Activated naive CD8-positive, alpha-beta T cell treated with anti-CD3 and anti-CD28 coated beads, Interleukin-2, amount 10 ng/mL, durations not matched to agents 7 days and 5 days (primary cell): ENCODE results near the gene MLLT11. TPM values are rescaled to one million over a fixed set of nuclear protein-coding genes. Genes with fewer than 3 reads are reported as not detected.

Experiments
- ATAC-seq: fragments of 150-1000 bp; cut with Tn5 transposase; one replicate; pipeline ENCODE4 v1.10.0; 2021; ENCODE audit warnings: low read depth, moderate library complexity
- POLR2A ChIA-PET: fragments of 350-600 bp; sonication (Branson Sonifier 250); formaldehyde crosslinking; loops from one replicate; lab custom pipeline; 2021; ENCODE audit warnings: antibody characterized with exemption; lab: Charles Lee
- DNase-seq: peaks from one replicate; pipeline ENCODE4 v3.0.0; 2021
- H3K27ac Mint-ChIP-seq: one replicate; pipeline ENCODE4 v1.8.0; 2022; ENCODE audit warnings: mild to moderate bottlenecking, mixed read lengths
- H3K27me3 Mint-ChIP-seq: one replicate; pipeline ENCODE4 v1.8.0; 2022; ENCODE audit warnings: mild to moderate bottlenecking, moderate library complexity, mixed read lengths
- H3K36me3 Mint-ChIP-seq: one replicate; pipeline ENCODE4 v1.8.0; 2021; ENCODE audit warnings: mild to moderate bottlenecking, mixed read lengths
- H3K4me1 Mint-ChIP-seq: one replicate; pipeline ENCODE4 v1.8.0; 2021; ENCODE audit warnings: mixed read lengths
- H3K4me3 Mint-ChIP-seq: one replicate; pipeline ENCODE4 v1.8.0; 2022; ENCODE audit warnings: mild to moderate bottlenecking, moderate library complexity, mixed read lengths
- H3K9me3 Mint-ChIP-seq: one replicate; pipeline ENCODE4 v1.8.0; 2021; ENCODE audit warnings: mixed read lengths
- total RNA-seq, 2 experiments: library from RNA; stranded (reverse); gene quantifications; one replicate each; pipeline ENCODE4 v1.2.3, GENCODE V29; 2021

Gene MLLT11
- 1 to 10 TPM; 5.4 to 6.0 TPM for total RNA-seq

- no peak for ATAC-seq
- H3K27ac Mint-ChIP-seq = peak within 1 kb of the TSS; percentile 96
- peak; percentile 56 for DNase-seq
- POLR2A ChIA-PET = interaction anchor here (0.7 to 7.0 kb wide), 13 partner anchors 8 to 480 kb away, joined by 3 to 90 read pairs (median 8); partner anchors contain the start of genes C1orf56, GABPB2, MCL1 and MINDY1
- H3K4me1 Mint-ChIP-seq = peaks cover 44% of the 10 kb centered on the region
- no peaks in the 10 kb centered on the region for H3K9me3 Mint-ChIP-seq
- H3K36me3 Mint-ChIP-seq = peaks cover 37% of the 10 kb centered on the region
- H3K4me3 Mint-ChIP-seq = peak within 1 kb of the TSS; percentile 92
- H3K27me3 Mint-ChIP-seq = no peaks in the 10 kb centered on the region
These were observed at the start of gene MLLT11 for GRCh38 chr1:151060007-151060656. TSS of gene MLLT11 (plus strand) at chr1:151060397. CDS start at chr1:151067225, 6,828 bp downstream.

- peaks cover 4% of the 10 kb centered on the region for H3K36me3 Mint-ChIP-seq
- H3K27me3 Mint-ChIP-seq = no peaks in the 10 kb centered on the region
- H3K4me1 Mint-ChIP-seq = peaks cover 40% of the 10 kb centered on the region
- H3K4me3 Mint-ChIP-seq = peak overlapping the region; percentile 50
- no peaks in the 10 kb centered on the region for H3K9me3 Mint-ChIP-seq
- peak overlapping the region; percentile 48 for H3K27ac Mint-ChIP-seq
- POLR2A ChIA-PET = interaction anchor here (1.2 to 1.5 kb wide), 2 partner anchors 37 to 145 kb away, joined by 3 to 6 read pairs; partner anchors contain the start of genes C1orf56 and TNFAIP8L2
- ATAC-seq = no peak
- DNase-seq = no peak
These were observed 48.9 kb upstream of the MLLT11 start for GRCh38 chr1:151011154-151011850.

DNA sequence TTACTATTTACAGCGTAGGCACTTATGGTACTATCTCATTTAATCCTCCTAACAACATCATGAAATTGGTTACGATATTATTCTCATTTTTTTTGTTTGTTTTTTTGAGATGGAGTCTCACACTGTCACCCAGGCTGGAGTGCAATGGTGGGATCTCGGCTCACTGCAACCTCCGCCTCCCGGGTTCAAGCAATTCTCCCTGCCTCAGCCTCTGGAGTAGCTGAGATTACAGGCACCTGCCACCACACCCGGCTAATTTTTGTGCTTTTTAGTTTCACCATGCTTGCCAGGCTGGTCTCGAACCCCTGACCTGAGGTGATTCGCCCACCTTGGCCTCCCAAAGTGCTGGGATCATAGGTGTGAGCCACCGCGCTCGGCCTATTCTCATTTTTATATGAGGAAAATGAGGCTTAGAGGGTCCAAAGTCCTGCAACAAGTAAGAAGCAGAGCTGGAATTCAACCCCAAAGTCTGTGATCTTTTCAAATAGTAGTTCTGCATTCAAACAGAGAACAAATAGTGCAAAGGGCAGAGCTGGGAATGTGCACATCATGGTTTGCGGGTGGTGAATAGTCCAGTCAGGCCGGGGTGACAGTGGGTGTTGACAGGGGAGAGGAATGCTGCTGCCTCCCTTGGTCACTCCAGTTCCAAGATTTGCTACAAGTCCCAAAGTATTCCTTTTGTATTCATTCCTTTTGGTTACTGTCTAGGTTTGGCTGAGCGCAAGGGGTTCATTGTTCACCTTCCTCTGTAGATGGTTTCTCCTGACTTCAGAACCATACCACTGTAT lies 47.3 kb upstream of the MLLT11 start:
- ATAC-seq = no peak
- H3K36me3 Mint-ChIP-seq = peaks cover 4% of the 10 kb centered on the region
- no peak overlapping the region for H3K27ac Mint-ChIP-seq
- H3K4me3 Mint-ChIP-seq = no peak overlapping the region
- H3K9me3 Mint-ChIP-seq = no peaks in the 10 kb centered on the region
- no peak for DNase-seq
- H3K27me3 Mint-ChIP-seq = no peaks in the 10 kb centered on the region
- H3K4me1 Mint-ChIP-seq = peaks cover 27% of the 10 kb centered on the region
- POLR2A ChIA-PET = no interaction called here

DNA sequence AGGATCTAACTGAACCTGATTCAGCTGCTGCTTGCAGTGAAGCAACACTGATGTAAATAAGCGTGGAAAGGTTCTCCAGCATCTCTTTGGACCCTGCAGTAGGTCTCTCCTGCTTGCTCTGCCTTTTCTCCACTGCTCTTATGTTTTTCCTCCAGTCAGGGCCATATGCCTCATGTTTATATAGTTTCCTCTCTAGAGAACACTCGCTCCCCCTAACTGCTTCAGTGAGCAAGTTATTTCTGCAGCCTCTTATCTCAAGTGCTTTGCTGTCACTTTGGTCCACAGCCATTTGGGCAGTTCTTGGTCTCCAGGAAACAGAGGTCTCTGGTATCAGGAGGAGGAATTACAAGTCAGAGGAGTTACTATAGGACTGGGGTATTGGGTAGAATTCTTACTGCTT lies 46.7 kb upstream of the MLLT11 start:
- peaks cover 4% of the 10 kb centered on the region for H3K36me3 Mint-ChIP-seq
- no peak overlapping the region for H3K4me3 Mint-ChIP-seq
- POLR2A ChIA-PET = no interaction called here
- H3K27ac Mint-ChIP-seq = no peak overlapping the region
- H3K27me3 Mint-ChIP-seq = no peaks in the 10 kb centered on the region
- no peak for ATAC-seq
- H3K4me1 Mint-ChIP-seq = peaks cover 22% of the 10 kb centered on the region
- H3K9me3 Mint-ChIP-seq = no peaks in the 10 kb centered on the region
- DNase-seq = no peak

- Mint-ChIP-seq H3K4me3 (peak overlapping the region; percentile 63), H3K27me3 (no peaks in the 10 kb centered on the region)
- POLR2A ChIA-PET = interaction anchor here (0.7 to 1.7 kb wide), 6 partner anchors 23 to 75 kb away, joined by 3 to 14 read pairs (median 6); partner anchors contain the start of genes C1orf56, CDC42SE1, GABPB2 and MLLT11
These were observed 35.6 kb upstream of the MLLT11 start for GRCh38 chr1:151024540-151025146.

GRCh38 chr1:151026460-151026859 lies 33.7 kb upstream of the MLLT11 start:
- H3K36me3 Mint-ChIP-seq = peaks cover 12% of the 10 kb centered on the region
- H3K27ac Mint-ChIP-seq = no peak overlapping the region
- H3K4me1 Mint-ChIP-seq = peaks cover 5% of the 10 kb centered on the region
- no peaks in the 10 kb centered on the region for H3K9me3 Mint-ChIP-seq
- POLR2A ChIA-PET = no interaction called here
- no peaks in the 10 kb centered on the region for H3K27me3 Mint-ChIP-seq
- no peak for ATAC-seq
- no peak for DNase-seq
- H3K4me3 Mint-ChIP-seq = no peak overlapping the region

More at GRCh38 chr1:151024540-151025146, 35.6 kb upstream of the MLLT11 start:
- H3K9me3 Mint-ChIP-seq = no peaks in the 10 kb centered on the region
- H3K27ac Mint-ChIP-seq = peak overlapping the region; percentile 70
- DNase-seq (peak; percentile 80), ATAC-seq (peak; percentile 100)
- H3K36me3 Mint-ChIP-seq = peaks cover 7% of the 10 kb centered on the region
- peaks cover 5% of the 10 kb centered on the region for H3K4me1 Mint-ChIP-seq

DNA sequence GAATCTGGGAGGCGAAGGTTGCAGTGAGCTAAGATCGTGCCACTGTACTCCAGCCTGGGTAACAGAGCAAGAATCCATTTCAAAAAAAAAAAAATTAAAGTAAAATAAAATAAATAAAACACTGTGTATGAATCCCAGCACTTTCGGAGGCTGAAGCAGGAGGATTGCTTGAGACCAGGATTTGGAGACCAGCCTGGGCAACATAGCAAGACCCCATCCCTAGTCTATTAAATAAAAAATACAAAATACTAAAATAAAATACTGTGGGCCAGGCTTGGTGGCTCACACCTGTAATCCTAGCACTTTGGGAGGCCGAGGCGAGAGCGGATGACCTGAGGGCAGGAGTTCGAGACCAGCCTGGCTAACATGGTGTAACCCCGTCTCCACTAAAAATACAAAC lies 28.0 kb upstream of the MLLT11 start:
- H3K36me3 Mint-ChIP-seq = peaks cover 25% of the 10 kb centered on the region
- ATAC-seq (no peak), DNase-seq (no peak)
- H3K4me1 Mint-ChIP-seq = peaks cover 2% of the 10 kb centered on the region
- no peak overlapping the region for H3K4me3 Mint-ChIP-seq
- POLR2A ChIA-PET = no interaction called here
- no peaks in the 10 kb centered on the region for H3K9me3 Mint-ChIP-seq
- H3K27me3 Mint-ChIP-seq = no peaks in the 10 kb centered on the region
- H3K27ac Mint-ChIP-seq = no peak overlapping the region

GRCh38 chr1:151035167-151035566 lies 25.0 kb upstream of the MLLT11 start:
- POLR2A ChIA-PET = interaction anchor here (0.5 kb wide), 2 partner anchors 11 to 13 kb away, joined by 3 read pairs; partner anchors contain the start of gene C1orf56
- H3K4me1 Mint-ChIP-seq = peaks cover 2% of the 10 kb centered on the region

DNA sequence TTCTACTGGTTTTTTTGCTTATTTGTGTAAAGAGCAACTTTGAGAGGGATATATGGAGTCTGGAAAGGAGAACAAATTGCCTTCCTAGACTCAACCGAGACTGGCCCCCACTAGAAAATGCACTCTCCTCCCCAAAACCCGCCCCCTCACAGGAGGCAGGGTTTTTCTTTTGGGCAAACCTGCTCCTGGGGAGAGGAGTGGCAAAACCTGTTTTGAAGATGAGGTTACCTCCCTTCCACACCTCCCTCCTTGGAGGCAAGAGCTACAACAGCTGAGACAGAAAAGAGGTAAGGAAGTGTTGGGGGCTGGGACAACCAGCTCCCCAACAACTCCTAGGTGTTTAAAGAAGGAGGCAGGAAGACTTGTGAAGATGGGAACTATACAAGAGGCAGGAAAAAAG lies 23.8 kb upstream of the MLLT11 start, which contains the start of gene BNIPL:
Gene BNIPL (plus strand): TSS at position 231 of the 400 bp plus-strand sequence. CDS start 140 bp downstream, at position 371.
- Mint-ChIP-seq H3K27me3 (no peaks in the 10 kb centered on the region), H3K9me3 (no peaks in the 10 kb centered on the region), H3K4me1 (peaks cover 2% of the 10 kb centered on the region), H3K27ac (no peak within 1 kb of the TSS), H3K36me3 (peaks cover 19% of the 10 kb centered on the region), H3K4me3 (no peak within 1 kb of the TSS)
- no peak for DNase-seq
- no peak for ATAC-seq
- POLR2A ChIA-PET = interaction anchor here (1.5 kb wide), 1 partner anchor 76 kb away, joined by 3 read pairs; no protein-coding TSS in a partner anchor

More at GRCh38 chr1:151035167-151035566, 25.0 kb upstream of the MLLT11 start:
- no peak overlapping the region for H3K4me3 Mint-ChIP-seq
- H3K36me3 Mint-ChIP-seq = peaks cover 19% of the 10 kb centered on the region
- H3K27me3 Mint-ChIP-seq = no peaks in the 10 kb centered on the region
- H3K9me3 Mint-ChIP-seq = no peaks in the 10 kb centered on the region
- H3K27ac Mint-ChIP-seq = no peak overlapping the region
- DNase-seq = no peak
- ATAC-seq = no peak

DNA sequence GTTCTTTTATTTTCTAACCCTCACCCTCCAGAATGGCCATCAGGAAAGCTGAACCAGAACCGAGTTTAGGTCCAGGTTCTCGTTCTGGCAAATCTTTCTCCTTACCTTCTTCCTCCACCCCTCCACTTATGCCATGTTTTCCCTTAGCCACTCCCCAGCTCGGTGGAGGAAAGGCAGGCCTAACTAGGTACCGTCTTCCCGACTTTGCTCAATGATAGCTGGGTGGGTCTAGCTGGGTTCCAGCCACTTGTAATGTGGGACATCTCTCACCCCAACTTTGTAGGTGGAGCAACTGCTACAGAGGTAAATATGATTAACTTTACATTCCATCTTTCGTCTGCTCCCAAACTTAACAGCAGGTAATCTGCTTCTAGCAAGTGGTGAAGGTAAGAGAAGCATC lies 23.2 kb upstream of the MLLT11 start:
- no peaks in the 10 kb centered on the region for H3K9me3 Mint-ChIP-seq
- no peaks in the 10 kb centered on the region for H3K27me3 Mint-ChIP-seq
- ATAC-seq = no peak
- H3K27ac Mint-ChIP-seq = no peak overlapping the region
- no peak overlapping the region for H3K4me3 Mint-ChIP-seq
- POLR2A ChIA-PET = interaction anchor here (1.5 kb wide), 1 partner anchor 75 kb away, joined by 3 read pairs; no protein-coding TSS in a partner anchor
- H3K4me1 Mint-ChIP-seq = peaks cover 2% of the 10 kb centered on the region
- DNase-seq = no peak
- peaks cover 19% of the 10 kb centered on the region for H3K36me3 Mint-ChIP-seq

DNA sequence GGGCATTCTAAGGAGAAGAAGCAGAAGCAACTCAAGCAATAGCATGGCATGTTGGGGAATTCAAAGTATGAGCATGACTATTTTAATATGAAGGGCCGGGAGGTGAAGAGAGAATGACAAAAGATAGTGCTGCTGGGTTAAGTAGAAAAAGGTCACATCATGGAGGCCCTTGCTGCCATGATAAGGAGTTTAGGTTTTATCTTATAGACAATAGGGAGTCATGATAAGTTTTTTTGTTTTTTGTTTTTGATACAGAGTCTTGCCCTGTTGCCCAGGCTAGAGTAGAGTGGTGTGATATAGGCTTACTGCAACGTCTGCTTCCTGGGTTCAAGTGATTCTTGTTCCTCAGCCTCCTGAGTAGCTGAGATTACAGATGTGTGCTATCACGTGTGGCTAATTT lies 20.7 kb upstream of the MLLT11 start:
- H3K4me1 Mint-ChIP-seq = peaks cover 8% of the 10 kb centered on the region
- no peaks in the 10 kb centered on the region for H3K9me3 Mint-ChIP-seq
- no peaks in the 10 kb centered on the region for H3K27me3 Mint-ChIP-seq
- POLR2A ChIA-PET = no interaction called here
- ATAC-seq = no peak
- H3K27ac Mint-ChIP-seq = no peak overlapping the region
- DNase-seq = no peak
- H3K36me3 Mint-ChIP-seq = peaks cover 15% of the 10 kb centered on the region
- no peak overlapping the region for H3K4me3 Mint-ChIP-seq

- Mint-ChIP-seq H3K4me1 (peaks cover 11% of the 10 kb centered on the region), H3K27ac (no peak overlapping the region), H3K27me3 (no peaks in the 10 kb centered on the region), H3K4me3 (no peak overlapping the region), H3K36me3 (peaks cover 4% of the 10 kb centered on the region), H3K9me3 (no peaks in the 10 kb centered on the region)
- POLR2A ChIA-PET = interaction anchor here (0.8 to 6.4 kb wide), 2 partner anchors 9 to 14 kb away, joined by 3 to 90 read pairs; partner anchors contain the start of genes CDC42SE1 and MLLT11
- no peak for ATAC-seq
- no peak for DNase-seq
These were observed 17.0 kb upstream of the MLLT11 start for GRCh38 chr1:151043163-151043562.
